Measurements from ENCODE around the gene TRIM17. TPM values are rescaled to one million over a fixed set of nuclear protein-coding genes. Genes with fewer than 3 reads are reported as not detected.

TRIM17 gene
- total RNA-seq, 1 donor from 2014 or later, result 1.5 TPM

- no peak for DNase-seq (ENCODE audit: low read depth)
- Histone ChIP-seq H3K79me2 (ENCODE audit: insufficient read depth, low read length) (peaks cover 5% of the 10 kb centered on the region), H2AFZ (ENCODE audit: low read depth, low read length) (no peak overlapping the region), H3K9ac (ENCODE audit: low read length) (peak overlapping the region; percentile 22), H3K4me2 (ENCODE audit: low read length) (no peak overlapping the region), H3K9me3 (ENCODE audit: insufficient read depth, low read depth, low read length) (no peaks in the 10 kb centered on the region), H3K27me3 (ENCODE audit: insufficient read depth, low read length) (no peaks in the 10 kb centered on the region), H3K4me1 (ENCODE audit: insufficient read depth, low read length) (peaks cover 28% of the 10 kb centered on the region), H4K20me1 (ENCODE audit: insufficient read depth, low read length) (peaks cover 44% of the 10 kb centered on the region), H3K27ac (ENCODE audit: low read depth, low read length) (peak overlapping the region; percentile 1), H3K36me3 (ENCODE audit: insufficient read depth, low read length) (peaks cover 3% of the 10 kb centered on the region), H3K4me3 (ENCODE audit: insufficient read depth, low read depth, low read length) (no peak overlapping the region)
- Mint-ChIP-seq H3K27me3 (ENCODE audit: low read depth, unreplicated experiment) (no peaks in the 10 kb centered on the region), H3K27ac (ENCODE audit: unreplicated experiment) (no peak overlapping the region), H3K9me3 (ENCODE audit: unreplicated experiment) (no peaks in the 10 kb centered on the region), H3K36me3 (ENCODE audit: low read depth, unreplicated experiment) (peaks cover 15% of the 10 kb centered on the region), H3K4me1 (ENCODE audit: low read depth, unreplicated experiment) (peaks cover 6% of the 10 kb centered on the region), H3K4me3 (ENCODE audit: unreplicated experiment) (no peak overlapping the region)
- FAIRE-seq, result no peak
- TF ChIP-seq CTCF (IDR thresholded peaks at IDR 0.05; ENCODE audit: insufficient read depth, low read depth, low read length) (no peak), EZH2 (IDR thresholded peaks at IDR 0.05; ENCODE audit: insufficient read depth, low read length) (no peak)
Measured at GRCh38 chr1:228393811-228394570, 22.7 kb downstream of the TRIM17 start.

DNA sequence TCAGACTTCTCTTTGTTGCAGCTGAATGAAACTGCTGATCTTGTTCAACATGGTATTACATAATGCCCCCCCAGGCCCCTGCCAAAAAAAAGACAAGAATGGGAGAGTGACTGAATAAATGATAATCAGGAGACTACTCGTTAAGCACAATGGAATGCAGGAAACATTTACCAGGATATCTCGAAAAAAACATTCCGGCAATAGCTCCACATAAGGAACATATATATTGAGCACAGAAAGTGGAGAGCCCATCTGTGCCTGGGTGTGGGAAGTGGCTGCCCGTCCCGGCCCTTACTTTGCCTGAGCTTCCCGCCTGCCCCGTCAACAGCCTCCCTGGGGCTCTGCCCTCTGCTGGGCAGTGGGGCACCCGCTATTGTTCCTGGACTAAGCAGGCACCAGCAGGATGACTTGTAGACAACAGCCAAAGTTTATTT is 23.4 kb downstream of the TRIM17 start:
- FAIRE-seq (no peak), DNase-seq (ENCODE audit: low read depth) (peak; percentile 66)
- peak overlapping the region; percentile 22 for H3K9ac ChIP-seq (ENCODE audit: low read length)
- Mint-ChIP-seq H3K27me3 (ENCODE audit: low read depth, unreplicated experiment) (no peaks in the 10 kb centered on the region), H3K36me3 (ENCODE audit: low read depth, unreplicated experiment) (peaks cover 15% of the 10 kb centered on the region), H3K9me3 (ENCODE audit: unreplicated experiment) (no peaks in the 10 kb centered on the region), H3K4me3 (ENCODE audit: unreplicated experiment) (no peak overlapping the region), H3K4me1 (ENCODE audit: low read depth, unreplicated experiment) (peaks cover 6% of the 10 kb centered on the region), H3K27ac (ENCODE audit: unreplicated experiment) (peak overlapping the region; percentile 1)
- H3K4me2 ChIP-seq (ENCODE audit: low read length), result peak overlapping the region; percentile 36
- TF ChIP-seq CTCF (IDR thresholded peaks at IDR 0.05; ENCODE audit: insufficient read depth, low read depth, low read length) (peak; percentile 49), EZH2 (IDR thresholded peaks at IDR 0.05; ENCODE audit: insufficient read depth, low read length) (no peak)
- no peaks in the 10 kb centered on the region for H3K9me3 ChIP-seq (ENCODE audit: insufficient read depth, low read depth, low read length)
- no peak overlapping the region for H2AFZ ChIP-seq (ENCODE audit: low read depth, low read length)
- peaks cover 5% of the 10 kb centered on the region for H3K79me2 ChIP-seq (ENCODE audit: insufficient read depth, low read length)
- H3K27me3 ChIP-seq (ENCODE audit: insufficient read depth, low read length), result no peaks in the 10 kb centered on the region
- no peak overlapping the region for H3K4me3 ChIP-seq (ENCODE audit: insufficient read depth, low read depth, low read length)
- peaks cover 39% of the 10 kb centered on the region for H4K20me1 ChIP-seq (ENCODE audit: insufficient read depth, low read length)
- H3K36me3 ChIP-seq (ENCODE audit: insufficient read depth, low read length), result peaks cover 3% of the 10 kb centered on the region
- peak overlapping the region; percentile 1 for H3K27ac ChIP-seq (ENCODE audit: low read depth, low read length)
- peaks cover 28% of the 10 kb centered on the region for H3K4me1 ChIP-seq (ENCODE audit: insufficient read depth, low read length)

Measured in astrocyte (in vitro differentiated cells and primary cell).